ENCODE measurements around the gene ODC1. TPM values are rescaled to one million over a fixed set of nuclear protein-coding genes. Genes with fewer than 3 reads are reported as not detected.

ODC1 gene
- total and polyA plus RNA-seq, 2 donors (not counting 3 experiments of a cell fraction or from before 2014, with no cell fraction given): 109 to 132 TPM

GRCh38 chr2:10478916-10479315 lies 30.8 kb upstream of the ODC1 start:
- Histone ChIP-seq H4K20me1 (replicated peaks; ENCODE audit: control insufficient read depth, extremely low read depth, insufficient read depth, low read length) (no peaks in the 10 kb centered on the region), H3K27me3 (ENCODE audit: control insufficient read depth in 2 of 2, insufficient read depth in 2 of 2, low read length in 2 of 2) (peaks cover under 1 to 6% of the 10 kb centered on the region in 2 experiments), H2AFZ (ENCODE audit: low read depth, low read length) (no peak overlapping the region), H3K9me3 (replicated peaks; ENCODE audit: control insufficient read depth, insufficient read depth, low read length) (no peaks in the 10 kb centered on the region), H3K27ac (ENCODE audit: insufficient read depth, low read depth, low read length) (no peak overlapping the region), H3K4me2 (ENCODE audit: insufficient read depth, low read length) (no peak overlapping the region), H3K4me3 (replicated peaks in 1 of 3; ENCODE audit: insufficient read depth in 1 of 3, low read depth in 1 of 3, low read length in 3 of 3) (no peak overlapping the region), H3K4me1 (ENCODE audit: control insufficient read depth, extremely low read depth, insufficient read depth, low read length) (no peaks in the 10 kb centered on the region), H3K9me1 (replicated peaks; ENCODE audit: control insufficient read depth, extremely low read depth, insufficient read depth, low read length) (no peaks in the 10 kb centered on the region), H3K36me3 (ENCODE audit: control insufficient read depth in 2 of 2, extremely low read depth in 1 of 2, insufficient read depth in 2 of 2, low read length in 2 of 2) (no peaks in the 10 kb centered on the region), H3K79me2 (ENCODE audit: control insufficient read depth, insufficient read depth, low read length) (no peaks in the 10 kb centered on the region), H3K9ac (replicated peaks; ENCODE audit: extremely low read depth, insufficient read depth, low read length) (no peak overlapping the region)
- no TSS peak for BruUV-seq (replicated peaks)
- dilution Hi-C loops (cut with MboI; ENCODE audit: extremely low pct_ligation_motif_present, low sequenced_read_pairs) (no loop called here), intact Hi-C loops (cut with micrococcal nuclease) (no loop called here)
- FAIRE-seq (no peak), DNase-seq (ENCODE audit: low read depth, low spot score) (no peak)
- TF ChIP-seq POLR2A (IDR thresholded peaks at IDR 0.05; ENCODE audit: low read depth, low read length): no peak
- no peak for TF ChIP-seq EZH2 (IDR thresholded peaks at IDR 0.05; ENCODE audit: borderline replicate concordance, low read depth, low read length, severe bottlenecking)
- no peak for TF ChIP-seq POLR2AphosphoS5 (IDR thresholded peaks at IDR 0.05; ENCODE audit: insufficient read depth, low read depth, low read length)
- no peak for TF ChIP-seq GATA2 (IDR thresholded peaks at IDR 0.05; ENCODE audit: insufficient read depth, insufficient read length, low read depth, low read length)
- no peak for TF ChIP-seq CTCF (IDR thresholded peaks at IDR 0.05; ENCODE audit: extremely low read depth in 1 of 2, insufficient read depth in 1 of 2, low read depth in 1 of 2, low read length in 2 of 2)
- no peak for TF ChIP-seq MAX (IDR thresholded peaks at IDR 0.05; ENCODE audit: insufficient read depth, insufficient read length)
- no peak for TF ChIP-seq FOS (IDR thresholded peaks at IDR 0.05; ENCODE audit: borderline replicate concordance, insufficient read depth, low read length)
- no peak for TF ChIP-seq JUN (IDR thresholded peaks at IDR 0.05; ENCODE audit: borderline replicate concordance, insufficient read depth, insufficient read length, low read depth)
- no peak for TF ChIP-seq MYC (IDR thresholded peaks at IDR 0.05; ENCODE audit: low read depth, low read length)
- ChIA-PET CTCF (no interaction called here), POLR2A (no interaction called here)
